Stomach (tissue), 4 donors: Measurements from ENCODE around the gene SP2.

Experiments
- EP300 ChIP-seq: sonication (generic); formaldehyde crosslinking; IDR thresholded peaks from one replicate; pipeline ENCODE4 v1.6.1; 2017; ENCODE audit warnings: antibody characterized with exemption
- POLR2A ChIP-seq, 4 donors: fragments of 450-650 bp; IDR thresholded peaks; one replicate each; pipeline ENCODE4 v1.6.1; 2016; ENCODE audit warnings: antibody characterized with exemption in 4 of 4, control low read depth in 2 of 4, mild to moderate bottlenecking in 1 of 4, moderate library complexity in 1 of 4
- POLR2AphosphoS5 ChIP-seq, 3 donors: sonication (generic); formaldehyde crosslinking; IDR thresholded peaks; one replicate each; pipeline ENCODE4 v1.6.1; 2016; ENCODE audit warnings: antibody characterized with exemption in 3 of 3
- TF ChIP-seq, protein P1 (sequence below), 7 experiments: fragments of 450-650 bp in 4 of 7; fragments of 200-600 bp in 3 of 7; sonication (generic) in 3 of 7; IDR thresholded peaks; one replicate each; pipeline ENCODE4 v1.5.1; 2016 to 2019; ENCODE audit warnings: antibody characterized with exemption in 7 of 7, control low read depth in 2 of 7, mild to moderate bottlenecking in 1 of 7

DNA sequence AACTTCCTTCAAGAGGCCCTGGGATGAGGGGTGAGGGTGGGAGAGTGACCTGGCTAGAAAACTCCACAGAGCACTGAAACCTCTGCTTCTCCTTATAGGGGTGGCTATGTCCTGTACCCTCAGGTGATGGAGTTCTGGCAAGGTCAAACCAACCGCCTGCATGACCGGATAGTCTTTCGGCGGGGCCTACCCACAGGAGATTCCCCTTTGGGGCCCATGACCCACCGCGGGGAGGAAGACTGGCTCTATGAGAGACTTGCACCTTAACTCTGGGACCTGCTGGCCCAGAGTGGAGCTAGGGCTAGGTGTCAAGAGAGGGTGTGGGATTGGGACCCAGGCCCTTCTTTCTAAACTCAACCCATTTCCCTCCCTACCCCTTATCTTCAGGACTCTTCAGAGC lies 50.5 kb downstream of the SP2 start:
- TF ChIP-seq, protein P1, sequence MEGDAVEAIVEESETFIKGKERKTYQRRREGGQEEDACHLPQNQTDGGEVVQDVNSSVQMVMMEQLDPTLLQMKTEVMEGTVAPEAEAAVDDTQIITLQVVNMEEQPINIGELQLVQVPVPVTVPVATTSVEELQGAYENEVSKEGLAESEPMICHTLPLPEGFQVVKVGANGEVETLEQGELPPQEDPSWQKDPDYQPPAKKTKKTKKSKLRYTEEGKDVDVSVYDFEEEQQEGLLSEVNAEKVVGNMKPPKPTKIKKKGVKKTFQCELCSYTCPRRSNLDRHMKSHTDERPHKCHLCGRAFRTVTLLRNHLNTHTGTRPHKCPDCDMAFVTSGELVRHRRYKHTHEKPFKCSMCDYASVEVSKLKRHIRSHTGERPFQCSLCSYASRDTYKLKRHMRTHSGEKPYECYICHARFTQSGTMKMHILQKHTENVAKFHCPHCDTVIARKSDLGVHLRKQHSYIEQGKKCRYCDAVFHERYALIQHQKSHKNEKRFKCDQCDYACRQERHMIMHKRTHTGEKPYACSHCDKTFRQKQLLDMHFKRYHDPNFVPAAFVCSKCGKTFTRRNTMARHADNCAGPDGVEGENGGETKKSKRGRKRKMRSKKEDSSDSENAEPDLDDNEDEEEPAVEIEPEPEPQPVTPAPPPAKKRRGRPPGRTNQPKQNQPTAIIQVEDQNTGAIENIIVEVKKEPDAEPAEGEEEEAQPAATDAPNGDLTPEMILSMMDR (IDR thresholded peaks at IDR 0.05): no peak
- TF ChIP-seq POLR2AphosphoS5 (IDR thresholded peaks at IDR 0.05) (no peak), POLR2A (IDR thresholded peaks at IDR 0.05) (no peak), EP300 (no peak)
